NB4 (cell line): ENCODE results near the gene PCSK6.

Experiments
- MYC ChIP-seq: IDR thresholded peaks from 2 replicates; pipeline ENCODE4 v1.6.1; 2011; ENCODE audit warnings: low read depth, low read length
- POLR2A ChIP-seq: IDR thresholded peaks from 2 replicates; pipeline ENCODE4 v1.6.1; 2011; ENCODE audit warnings: mild to moderate bottlenecking; ENCODE audit not compliant: insufficient read length; ENCODE audit errors: extremely low read depth
- TF ChIP-seq, protein P1 (sequence below): IDR thresholded peaks from one replicate; pipeline ENCODE4 v1.5.1; 2012; ENCODE audit warnings: low read depth, low read length

GRCh38 chr15:101452572-101452971 is 36.9 kb downstream of the PCSK6 start:
- TF ChIP-seq, protein P1, sequence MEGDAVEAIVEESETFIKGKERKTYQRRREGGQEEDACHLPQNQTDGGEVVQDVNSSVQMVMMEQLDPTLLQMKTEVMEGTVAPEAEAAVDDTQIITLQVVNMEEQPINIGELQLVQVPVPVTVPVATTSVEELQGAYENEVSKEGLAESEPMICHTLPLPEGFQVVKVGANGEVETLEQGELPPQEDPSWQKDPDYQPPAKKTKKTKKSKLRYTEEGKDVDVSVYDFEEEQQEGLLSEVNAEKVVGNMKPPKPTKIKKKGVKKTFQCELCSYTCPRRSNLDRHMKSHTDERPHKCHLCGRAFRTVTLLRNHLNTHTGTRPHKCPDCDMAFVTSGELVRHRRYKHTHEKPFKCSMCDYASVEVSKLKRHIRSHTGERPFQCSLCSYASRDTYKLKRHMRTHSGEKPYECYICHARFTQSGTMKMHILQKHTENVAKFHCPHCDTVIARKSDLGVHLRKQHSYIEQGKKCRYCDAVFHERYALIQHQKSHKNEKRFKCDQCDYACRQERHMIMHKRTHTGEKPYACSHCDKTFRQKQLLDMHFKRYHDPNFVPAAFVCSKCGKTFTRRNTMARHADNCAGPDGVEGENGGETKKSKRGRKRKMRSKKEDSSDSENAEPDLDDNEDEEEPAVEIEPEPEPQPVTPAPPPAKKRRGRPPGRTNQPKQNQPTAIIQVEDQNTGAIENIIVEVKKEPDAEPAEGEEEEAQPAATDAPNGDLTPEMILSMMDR: no peak
- TF ChIP-seq POLR2A (no peak), MYC (no peak)
